IMR-90 (cell line): ENCODE data around the gene PLPP7. TPM values are rescaled to one million over a fixed set of nuclear protein-coding genes. Genes with fewer than 3 reads are reported as not detected.

Source experiments
- ATAC-seq: fragments of 200-7000 bp; cut with Tn5 transposase; 2 replicates; pipeline ENCODE4 v1.9.1; 2020; ENCODE audit warnings: low read depth, mild to moderate bottlenecking, moderate library complexity
- BruUV-seq: library from RNA; stranded (reverse); fragments of 400-500 nt; replicated peaks from 2 replicates; lab custom pipeline; 2021; lab: Mats Ljungman, UMichigan
- CTCF ChIA-PET: fragments of 300-600 bp; formaldehyde crosslinking; extraction: SDS; loops from one replicate; lab custom pipeline; 2021; ENCODE audit warnings: antibody characterized with exemption; lab: Yijun Ruan, JAX
- POLR2A ChIA-PET: fragments of 300-600 bp; sonication (Branson Sonifier 250); formaldehyde crosslinking; loops from one replicate; lab custom pipeline; 2022; ENCODE audit warnings: antibody characterized with exemption; ENCODE audit not compliant: unreplicated experiment; lab: Charles Lee
- DNase-seq: peaks from one replicate; pipeline ENCODE4 v3.0.0; 2013
- H2AFZ ChIP-seq: replicated peaks from 2 replicates; pipeline ENCODE3; 2013; ENCODE audit warnings: low read length, mild to moderate bottlenecking; ENCODE audit not compliant: poor library complexity
- H2AK5ac ChIP-seq: 2 replicates; pipeline ENCODE4 v1.6.1; 2013; ENCODE audit warnings: low read depth, low read length, inconsistent platforms
- H2AK9ac ChIP-seq: replicated peaks from 2 replicates; pipeline ENCODE3; 2013; ENCODE audit warnings: mild to moderate bottlenecking, low read depth, low read length, moderate library complexity; ENCODE audit not compliant: poor library complexity
- H2BK120ac ChIP-seq: 2 replicates; pipeline ENCODE4 v1.6.1; 2013; ENCODE audit warnings: low read depth, low read length, inconsistent platforms
- H2BK15ac ChIP-seq: 3 replicates; pipeline ENCODE4 v1.6.1; 2013; ENCODE audit warnings: low read depth, low read length, inconsistent platforms
- H2BK20ac ChIP-seq: 2 replicates; pipeline ENCODE4 v1.6.1; 2013; ENCODE audit warnings: low read depth, mild to moderate bottlenecking, inconsistent platforms, low read length, moderate library complexity
- H2BK5ac ChIP-seq: 2 replicates; pipeline ENCODE4 v1.6.1; 2013; ENCODE audit warnings: mild to moderate bottlenecking, low read depth, low read length, inconsistent platforms; ENCODE audit not compliant: poor library complexity, severe bottlenecking
- H3K14ac ChIP-seq: replicated peaks from 2 replicates; pipeline ENCODE4 v1.6.1; 2013; ENCODE audit warnings: low read depth, low read length, inconsistent platforms
- H3K18ac ChIP-seq: 2 replicates; pipeline ENCODE4 v1.6.1; 2013; ENCODE audit warnings: low read depth, low read length, control low read depth
- H3K23ac ChIP-seq: 2 replicates; pipeline ENCODE4 v1.6.1; 2013; ENCODE audit warnings: low read depth, low read length, inconsistent platforms
- H3K27ac ChIP-seq: 2 replicates; pipeline ENCODE4 v1.5.1; 2013; ENCODE audit warnings: mild to moderate bottlenecking, control low read depth, low read length; ENCODE audit not compliant: insufficient read depth
- H3K27me3 ChIP-seq: 2 replicates; pipeline ENCODE4 v1.6.1; 2013; ENCODE audit warnings: low read length; ENCODE audit not compliant: control insufficient read depth, insufficient read depth
- H3K36me3 ChIP-seq: 2 replicates; pipeline ENCODE4 v1.6.1; 2013; ENCODE audit warnings: low read length, mixed read lengths; ENCODE audit not compliant: control insufficient read depth, insufficient read depth
- H3K4ac ChIP-seq: 2 replicates; pipeline ENCODE4 v1.6.1; 2013; ENCODE audit warnings: low read depth, low read length, inconsistent platforms
- H3K4me1 ChIP-seq: 2 replicates; pipeline ENCODE4 v1.6.1; 2013; ENCODE audit warnings: low read length, mixed read lengths; ENCODE audit not compliant: control insufficient read depth, insufficient read depth
- H3K4me2 ChIP-seq: 2 replicates; pipeline ENCODE4 v1.6.1; 2013; ENCODE audit warnings: low read depth, mild to moderate bottlenecking, control low read depth, low read length, moderate library complexity
- H3K4me3 ChIP-seq: 2 replicates; pipeline ENCODE4 v1.5.1; 2013; ENCODE audit warnings: low read depth, mild to moderate bottlenecking, control low read depth, low read length, moderate library complexity; ENCODE audit not compliant: insufficient read depth
- H3K56ac ChIP-seq: 2 replicates; pipeline ENCODE4 v1.6.1; 2013; ENCODE audit warnings: low read length, inconsistent platforms; ENCODE audit not compliant: insufficient read depth; ENCODE audit errors: extremely low read depth
- H3K79me1 ChIP-seq, 2 experiments: 2 replicates each; pipeline ENCODE4 v1.6.1; 2013; ENCODE audit warnings: low read length in 2 of 2, inconsistent platforms in 1 of 2, low read depth in 1 of 2
- H3K9ac ChIP-seq: 2 replicates; pipeline ENCODE4 v1.6.1; 2013; ENCODE audit warnings: low read depth, low read length, control low read depth
- H3K9me1 ChIP-seq: 2 replicates; pipeline ENCODE4 v1.6.1; 2013; ENCODE audit warnings: low read length, inconsistent platforms; ENCODE audit not compliant: insufficient read depth
- H3K9me3 ChIP-seq: 2 replicates; pipeline ENCODE4 v1.6.1; 2013; ENCODE audit warnings: low read length; ENCODE audit not compliant: control insufficient read depth, insufficient read depth
- H4K20me1 ChIP-seq: 2 replicates; pipeline ENCODE4 v1.6.1; 2013; ENCODE audit warnings: low read length, inconsistent platforms; ENCODE audit not compliant: insufficient read depth
- H4K5ac ChIP-seq: 2 replicates; pipeline ENCODE4 v1.6.1; 2013; ENCODE audit warnings: mild to moderate bottlenecking, low read depth, low read length, control low read depth
- H4K8ac ChIP-seq, 2 experiments: 2 replicates each; pipeline ENCODE4 v1.6.1; 2013; ENCODE audit warnings: low read depth in 2 of 2, low read length in 2 of 2, control low read depth in 1 of 2, inconsistent platforms in 1 of 2
- H4K91ac ChIP-seq: 2 replicates; pipeline ENCODE4 v1.6.1; 2013; ENCODE audit warnings: low read depth, low read length, inconsistent platforms; ENCODE audit not compliant: insufficient read depth
- BHLHE40 ChIP-seq: fragments of 150-350 bp; IDR thresholded peaks from 2 replicates; pipeline ENCODE4 v1.6.1; 2016; ENCODE audit warnings: mild to moderate bottlenecking, low read depth, low read length
- CTCF ChIP-seq: conservative IDR thresholded peaks from 2 replicates; pipeline ENCODE4 v1.5.1; 2012; ENCODE audit warnings: mild to moderate bottlenecking, low read depth, low read length, improper control_type of control experiment
- FOS ChIP-seq: fragments of 150-350 bp; IDR thresholded peaks from 2 replicates; pipeline ENCODE4 v1.6.1; 2016; ENCODE audit warnings: low read depth, low read length
- MAFK ChIP-seq: IDR thresholded peaks from 2 replicates; pipeline ENCODE4 v1.6.1; 2012; ENCODE audit warnings: low read depth, low read length, improper control_type of control experiment
- MAZ ChIP-seq: IDR thresholded peaks from 2 replicates; pipeline ENCODE4 v1.6.1; 2012; ENCODE audit warnings: low read depth, mild to moderate bottlenecking, low read length, improper control_type of control experiment, moderate library complexity, borderline replicate concordance
- MXI1 ChIP-seq: IDR thresholded peaks from 2 replicates; pipeline ENCODE4 v1.6.1; 2012; ENCODE audit warnings: low read depth, mild to moderate bottlenecking, low read length, moderate library complexity, borderline replicate concordance
- RAD21 ChIP-seq: IDR thresholded peaks from 2 replicates; pipeline ENCODE4 v1.6.1; 2012; ENCODE audit warnings: low read length, improper control_type of control experiment
- WGBS, 2 experiments: methylation state at CpG; one replicate each; pipeline versions ENCODE4 v1.1.5 to v1.1.7; 2013; ENCODE audit warnings: missing lambda C conversion rate in 2 of 2; ENCODE audit not compliant: insufficient read length in 1 of 2; ENCODE audit errors: extremely low coverage in 2 of 2; 5-methylcytosine and 5-hydroxymethylcytosine counted together
- dilution Hi-C: fragments of 300-500 bp; cut with HindIII; formaldehyde crosslinking; loops from one replicate; pipeline ENCODE4 v1.14.3; 2018; ENCODE audit warnings: low sequenced_read_pairs; ENCODE audit not compliant: unreplicated experiment
- in situ Hi-C: fragments of 300-500 bp; cut with MboI; formaldehyde crosslinking; loops from 3 replicates; pipeline ENCODE4 v1.14.3; 2019; ENCODE audit warnings: low sequenced_read_pairs, inconsistent platforms, mixed read lengths
- intact Hi-C: fragments of 100-400 bp; cut with micrococcal nuclease; formaldehyde crosslinking; loops from 2 replicates; pipeline ENCODE4 v1.10.0; 2022
- polyA plus RNA-seq, 3 experiments: library from polyadenylated mRNA; depleted of rRNA; stranded (reverse); fragments of >200 nt; gene quantifications; 2 replicates each; pipeline ENCODE4 v1.2.3, GENCODE V29; 2012; ENCODE audit warnings: low replicate concordance in 1 of 3
- total RNA-seq: library from RNA; depleted of rRNA; stranded (reverse); fragments of >200 nt; gene quantifications from 2 replicates; pipeline ENCODE4 v1.2.3, GENCODE V29; 2012
- TF ChIP-seq, protein P1 (sequence below): fragments of 150-350 bp; IDR thresholded peaks from 2 replicates; pipeline ENCODE4 v1.6.1; 2017; ENCODE audit warnings: mild to moderate bottlenecking, antibody characterized with exemption, low read length, low read depth
- TF ChIP-seq, protein P2 (sequence below): fragments of 150-350 bp; IDR thresholded peaks from 2 replicates; pipeline ENCODE4 v1.6.1; 2016; ENCODE audit warnings: low read depth, mild to moderate bottlenecking, low read length, moderate library complexity, borderline replicate concordance

The PLPP7 gene
- total and polyA plus RNA-seq, 2 of the 4 experiments (the other 2 are of a cell fraction), result 0.54 to 1.2 TPM

DNA sequence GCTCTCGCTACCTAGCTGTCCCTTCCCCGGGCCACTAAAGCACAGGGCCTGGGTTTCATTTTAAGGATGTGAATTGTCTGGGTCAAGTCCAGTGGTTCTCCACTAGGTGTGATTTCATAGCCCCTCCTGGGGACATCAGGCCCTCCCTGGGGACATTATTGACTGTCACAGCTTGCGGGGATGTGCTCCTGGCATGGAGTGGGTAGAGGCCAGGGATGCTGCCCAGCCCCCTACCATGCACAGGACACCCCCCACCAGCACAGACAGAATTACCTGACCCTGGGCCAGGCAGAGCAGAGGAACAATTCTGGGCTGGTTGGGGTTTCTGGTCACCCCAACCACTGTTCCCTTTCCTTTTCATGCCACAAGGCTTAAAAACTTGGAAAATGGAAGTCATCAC, 17.3 kb upstream of the PLPP7 start:
- Histone ChIP-seq H3K36me3 (no peaks in the 10 kb centered on the region), H4K5ac (no peak overlapping the region), H3K4me3 (no peak overlapping the region), H2BK120ac (no peak overlapping the region), H3K27me3 (peaks cover 29% of the 10 kb centered on the region), H2AK5ac (no peak overlapping the region), H3K14ac (no peak overlapping the region), H3K4ac (no peak overlapping the region), H4K91ac (no peak overlapping the region), H3K23ac (no peak overlapping the region), H4K20me1 (no peaks in the 10 kb centered on the region), H3K9me3 (no peaks in the 10 kb centered on the region), H2BK5ac (no peak overlapping the region), H3K4me1 (no peaks in the 10 kb centered on the region), H3K56ac (no peak overlapping the region), H3K79me1 (no peaks in the 10 kb centered on the region), H3K9ac (no peak overlapping the region), H3K18ac (no peak overlapping the region), H4K8ac (no peak overlapping the region), H3K9me1 (no peaks in the 10 kb centered on the region), H2BK20ac (no peak overlapping the region), H3K27ac (no peak overlapping the region), H3K4me2 (no peak overlapping the region), H2AK9ac (no peak overlapping the region), H2AFZ (no peak overlapping the region), H2BK15ac (no peak overlapping the region)
- CTCF ChIA-PET, result no interaction called here
- dilution Hi-C loops, result no loop called here
- POLR2A ChIA-PET, result no interaction called here
- intact Hi-C loops, result no loop called here
- TF ChIP-seq RAD21 (no peak), BHLHE40 (no peak), CTCF (no peak), MXI1 (no peak), MAZ (no peak), MAFK (no peak), FOS (no peak)
- TF ChIP-seq, protein P1, sequence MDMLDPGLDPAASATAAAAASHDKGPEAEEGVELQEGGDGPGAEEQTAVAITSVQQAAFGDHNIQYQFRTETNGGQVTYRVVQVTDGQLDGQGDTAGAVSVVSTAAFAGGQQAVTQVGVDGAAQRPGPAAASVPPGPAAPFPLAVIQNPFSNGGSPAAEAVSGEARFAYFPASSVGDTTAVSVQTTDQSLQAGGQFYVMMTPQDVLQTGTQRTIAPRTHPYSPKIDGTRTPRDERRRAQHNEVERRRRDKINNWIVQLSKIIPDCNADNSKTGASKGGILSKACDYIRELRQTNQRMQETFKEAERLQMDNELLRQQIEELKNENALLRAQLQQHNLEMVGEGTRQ, result no peak
- TF ChIP-seq, protein P2, sequence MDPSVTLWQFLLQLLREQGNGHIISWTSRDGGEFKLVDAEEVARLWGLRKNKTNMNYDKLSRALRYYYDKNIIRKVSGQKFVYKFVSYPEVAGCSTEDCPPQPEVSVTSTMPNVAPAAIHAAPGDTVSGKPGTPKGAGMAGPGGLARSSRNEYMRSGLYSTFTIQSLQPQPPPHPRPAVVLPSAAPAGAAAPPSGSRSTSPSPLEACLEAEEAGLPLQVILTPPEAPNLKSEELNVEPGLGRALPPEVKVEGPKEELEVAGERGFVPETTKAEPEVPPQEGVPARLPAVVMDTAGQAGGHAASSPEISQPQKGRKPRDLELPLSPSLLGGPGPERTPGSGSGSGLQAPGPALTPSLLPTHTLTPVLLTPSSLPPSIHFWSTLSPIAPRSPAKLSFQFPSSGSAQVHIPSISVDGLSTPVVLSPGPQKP, result no peak
- WGBS, 2 experiments, result no CpG with 5 or more reads among the region's 3 CpGs
- no peak for DNase-seq
- in situ Hi-C loops, result no loop called here
- no TSS peak for BruUV-seq
- no peak for ATAC-seq
